ENCODE results near the gene PWP2. TPM values are rescaled to one million over a fixed set of nuclear protein-coding genes. Genes with fewer than 3 reads are reported as not detected.
"Not testable (repeated sequence)": the region's sequence is repeated elsewhere in the genome, so short reads cannot be mapped to it uniquely, and the experiment has no call there.

The PWP2 gene
- total RNA-seq, 1 experiment from 2014 or later, result 8.2 TPM

DNA sequence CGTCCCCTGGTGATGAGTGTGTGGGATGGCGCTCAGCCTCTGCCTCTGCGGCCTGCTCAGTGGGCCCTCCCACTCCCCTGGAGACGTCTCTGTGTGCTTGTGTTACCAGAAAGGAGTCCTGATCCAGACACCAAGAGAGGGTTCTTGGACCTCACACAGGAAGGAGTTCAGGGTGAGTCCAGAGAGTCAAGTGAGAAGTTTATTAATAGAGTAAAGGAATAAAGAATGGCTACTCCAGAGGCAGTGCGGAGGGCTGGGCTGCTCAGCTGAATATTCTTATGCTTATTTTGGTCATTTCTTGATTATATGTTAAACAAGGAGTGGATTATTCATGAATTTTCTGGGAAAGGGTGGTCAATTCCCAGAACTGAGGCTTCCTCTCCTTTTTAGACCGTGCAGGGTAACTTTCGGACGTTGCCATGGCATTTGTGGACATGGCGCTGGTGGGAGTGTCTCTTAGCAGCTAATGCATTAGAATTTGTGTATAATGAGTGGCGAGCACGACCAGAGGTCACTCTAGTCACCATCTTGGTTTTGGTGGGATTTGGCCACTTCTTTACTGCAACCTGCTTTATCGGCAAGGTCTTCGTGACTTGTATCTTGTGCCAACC is 64.9 kb downstream of the PWP2 start:
- ATAC-seq; H3K4me3 ChIP-seq (ENCODE audit: low read length); POLR2A ChIA-PET (ENCODE audit: unreplicated experiment); DNase-seq; H3K36me3 ChIP-seq (ENCODE audit: low read depth, low read length); BruUV-seq (replicated peaks); intact Hi-C loops (cut with micrococcal nuclease); H3K9ac ChIP-seq (ENCODE audit: low read length); H3K27me3 ChIP-seq (ENCODE audit: low read length); H2AFZ ChIP-seq (ENCODE audit: low read length); H3F3A ChIP-seq (ENCODE audit: low read length, unreplicated experiment); H3K79me2 ChIP-seq (ENCODE audit: low read length); H3K4me2 ChIP-seq (ENCODE audit: low read length); H3K4me1 ChIP-seq (ENCODE audit: insufficient read depth, low read length); H3K27ac ChIP-seq (ENCODE audit: low read length); H3K9me2 ChIP-seq (replicated peaks; ENCODE audit: low read length); CTCF ChIA-PET; H4K20me1 ChIP-seq (ENCODE audit: low read length); H3K9me3 ChIP-seq (ENCODE audit: low read length): not testable (repeated sequence)

DNA sequence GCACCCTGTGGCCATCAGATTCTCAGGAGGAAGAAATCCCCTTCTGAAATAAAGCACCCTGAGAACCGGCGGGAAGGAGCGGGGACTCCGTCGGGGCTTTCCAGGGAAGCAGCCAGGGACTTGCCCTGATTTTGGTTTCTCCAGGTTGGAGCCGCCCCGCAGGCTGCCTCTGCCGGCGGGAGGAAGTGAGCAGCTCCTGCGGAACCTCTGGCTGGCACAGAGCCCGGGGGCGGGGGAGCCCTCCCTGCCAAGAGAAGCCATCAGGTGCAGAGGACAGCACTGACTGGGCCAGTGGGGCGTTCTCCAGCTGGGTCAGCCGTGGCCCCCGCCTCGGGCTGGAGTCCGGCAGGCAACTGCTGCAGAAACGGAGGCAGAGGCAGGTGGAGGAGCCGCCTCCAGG is 65.5 kb downstream of the PWP2 start:
- DNase-seq; H4K20me1 ChIP-seq (ENCODE audit: low read length); H3K9me2 ChIP-seq (replicated peaks; ENCODE audit: low read length); H3K9ac ChIP-seq (ENCODE audit: low read length); H3K79me2 ChIP-seq (ENCODE audit: low read length); CTCF ChIA-PET; POLR2A ChIA-PET (ENCODE audit: unreplicated experiment); H3K4me2 ChIP-seq (ENCODE audit: low read length); H3F3A ChIP-seq (ENCODE audit: low read length, unreplicated experiment); H3K4me3 ChIP-seq (ENCODE audit: low read length); H3K27me3 ChIP-seq (ENCODE audit: low read length); H2AFZ ChIP-seq (ENCODE audit: low read length); BruUV-seq (replicated peaks); intact Hi-C loops (cut with micrococcal nuclease); H3K4me1 ChIP-seq (ENCODE audit: insufficient read depth, low read length); H3K36me3 ChIP-seq (ENCODE audit: low read depth, low read length); H3K27ac ChIP-seq (ENCODE audit: low read length); H3K9me3 ChIP-seq (ENCODE audit: low read length): not testable (repeated sequence)
- peak; percentile 92 for ATAC-seq

DNA sequence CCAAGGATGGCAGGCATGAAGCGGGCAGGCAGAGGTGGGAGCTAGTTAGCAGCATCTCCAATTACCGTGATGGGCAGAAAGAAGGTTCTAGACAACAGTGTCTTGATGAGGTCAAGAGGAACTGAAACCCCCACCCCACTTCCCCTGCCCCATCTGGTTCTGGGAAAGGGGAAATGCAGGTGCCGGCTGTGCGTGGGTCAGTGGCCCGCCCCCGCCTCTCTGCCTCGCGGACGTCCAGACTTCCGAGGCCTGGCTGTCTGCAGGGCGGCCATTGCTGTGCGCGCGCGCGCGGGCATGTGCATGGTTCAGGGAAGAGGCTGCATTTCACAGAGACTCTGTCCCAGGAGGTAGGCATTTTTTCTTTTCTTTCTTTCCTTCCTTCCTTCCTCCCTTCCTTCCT is 68.0 kb downstream of the PWP2 start:
- H3K79me2 ChIP-seq (ENCODE audit: low read length), result not testable (repeated sequence)

DNA sequence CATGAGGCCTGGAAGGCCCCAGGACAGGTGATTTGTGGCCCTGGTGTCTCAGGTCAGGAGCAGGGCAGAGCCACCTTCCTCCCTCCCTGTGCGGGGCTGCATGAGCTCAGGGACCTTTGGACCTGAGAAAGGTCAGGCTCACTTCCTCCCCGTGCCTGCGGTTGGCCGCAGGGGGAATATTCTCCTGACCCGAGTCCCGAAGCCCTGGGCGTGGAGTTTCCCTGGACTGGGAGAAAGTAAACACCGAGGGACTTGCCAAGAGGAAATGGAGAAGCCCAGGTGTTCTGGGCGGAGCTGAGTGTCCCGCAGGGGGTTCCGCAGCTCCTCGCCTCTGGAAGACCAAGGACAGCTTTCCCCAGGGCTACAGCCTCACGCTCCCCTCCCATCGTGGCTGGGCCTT is 68.9 kb downstream of the PWP2 start:
- not testable (repeated sequence) for ATAC-seq; H4K20me1 ChIP-seq (ENCODE audit: low read length)

More for the DNA sequence above, 68.0 kb downstream of the PWP2 start:
- intact Hi-C loops (cut with micrococcal nuclease); DNase-seq; H3K4me3 ChIP-seq (ENCODE audit: low read length); H3F3A ChIP-seq (ENCODE audit: low read length, unreplicated experiment); BruUV-seq (replicated peaks); H3K9me3 ChIP-seq (ENCODE audit: low read length); H3K4me1 ChIP-seq (ENCODE audit: insufficient read depth, low read length); H3K27ac ChIP-seq (ENCODE audit: low read length); H3K36me3 ChIP-seq (ENCODE audit: low read depth, low read length); H3K27me3 ChIP-seq (ENCODE audit: low read length); H3K4me2 ChIP-seq (ENCODE audit: low read length); POLR2A ChIA-PET (ENCODE audit: unreplicated experiment); ATAC-seq; H3K9me2 ChIP-seq (replicated peaks; ENCODE audit: low read length); H4K20me1 ChIP-seq (ENCODE audit: low read length); CTCF ChIA-PET; H3K9ac ChIP-seq (ENCODE audit: low read length); H2AFZ ChIP-seq (ENCODE audit: low read length): not testable (repeated sequence)

More for the DNA sequence above, 68.9 kb downstream of the PWP2 start:
- POLR2A ChIA-PET (ENCODE audit: unreplicated experiment); intact Hi-C loops (cut with micrococcal nuclease); CTCF ChIA-PET; H3K36me3 ChIP-seq (ENCODE audit: low read depth, low read length); H3K9me2 ChIP-seq (replicated peaks; ENCODE audit: low read length); H3K27me3 ChIP-seq (ENCODE audit: low read length); H3K9ac ChIP-seq (ENCODE audit: low read length); DNase-seq; H3K4me1 ChIP-seq (ENCODE audit: insufficient read depth, low read length); H3F3A ChIP-seq (ENCODE audit: low read length, unreplicated experiment); H2AFZ ChIP-seq (ENCODE audit: low read length); BruUV-seq (replicated peaks); H3K79me2 ChIP-seq (ENCODE audit: low read length); H3K9me3 ChIP-seq (ENCODE audit: low read length); H3K4me2 ChIP-seq (ENCODE audit: low read length); H3K4me3 ChIP-seq (ENCODE audit: low read length); H3K27ac ChIP-seq (ENCODE audit: low read length): not testable (repeated sequence)

Other genes with a start within 250 kb of the PWP2 start
- gene AGPAT3, start 242.2 kb upstream of the PWP2 start, total RNA-seq (2014; rRNA removed), result 76.1 and 91.9 TPM in 2 replicates
- gene TRAPPC10, start 95.1 kb upstream of the PWP2 start, total RNA-seq (2014; rRNA removed), result 28.9 and 31.4 TPM in 2 replicates
- 14.4 and 33.9 TPM in 2 replicates for gene GATD3, start 26.3 kb downstream of the PWP2 start, total RNA-seq (2014; rRNA removed)
- 11.6 and 14.8 TPM in 2 replicates for gene ICOSLG, start 133.5 kb downstream of the PWP2 start, total RNA-seq (2014; rRNA removed)
- gene DNMT3L, start 154.5 kb downstream of the PWP2 start, total RNA-seq (2014; rRNA removed), result not detected in 2 replicates
- gene AIRE, start 178.5 kb downstream of the PWP2 start, total RNA-seq (2014; rRNA removed), result not detected in 2 replicates
- 223 and 250 TPM in 2 replicates for gene PFKL, start 192.7 kb downstream of the PWP2 start, total RNA-seq (2014; rRNA removed)
- gene CFAP410, start 232.0 kb downstream of the PWP2 start, total RNA-seq (2014; rRNA removed), result 16.1 and 18.4 TPM in 2 replicates
- 48.3 and 50.0 TPM in 2 replicates for gene TRPM2, start 246.2 kb downstream of the PWP2 start, total RNA-seq (2014; rRNA removed)